Measurements from ENCODE around the gene STXBP3. TPM values are rescaled to one million over a fixed set of nuclear protein-coding genes. Genes with fewer than 3 reads are reported as not detected.

The STXBP3 gene
- total and polyA plus RNA-seq, 2 donors (not counting 3 experiments of a cell fraction or from before 2014, with no cell fraction given) = 9.4 to 44.1 TPM

- H3K27ac ChIP-seq (ENCODE audit: insufficient read depth, low read depth, low read length) = no peak overlapping the region
- H4K20me1 ChIP-seq (replicated peaks; ENCODE audit: control insufficient read depth, extremely low read depth, insufficient read depth, low read length) = no peaks in the 10 kb centered on the region
- H2AFZ ChIP-seq (ENCODE audit: low read depth, low read length) = no peak overlapping the region
- CTCF ChIA-PET = interaction anchor here (1.0 to 1.2 kb wide), 3 partner anchors 13 to 145 kb away, joined by 3 to 4 read pairs (median 4); no protein-coding TSS in a partner anchor
- no peaks in the 10 kb centered on the region for H3K9me1 ChIP-seq (replicated peaks; ENCODE audit: control insufficient read depth, extremely low read depth, insufficient read depth, low read length)
- DNase-seq (ENCODE audit: low read depth, low spot score) = no peak
- POLR2A ChIA-PET = no interaction called here
- no peaks in the 10 kb centered on the region for H3K9me3 ChIP-seq (replicated peaks; ENCODE audit: control insufficient read depth, insufficient read depth, low read length)
- FAIRE-seq = no peak
- dilution Hi-C loops (cut with MboI; ENCODE audit: extremely low pct_ligation_motif_present, low sequenced_read_pairs) = no loop called here
- H3K4me1 ChIP-seq (ENCODE audit: control insufficient read depth, extremely low read depth, insufficient read depth, low read length) = peaks cover 8% of the 10 kb centered on the region
- intact Hi-C loops (cut with micrococcal nuclease) = no loop called here
- no TSS peak for BruUV-seq (replicated peaks)
- peaks cover 21% of the 10 kb centered on the region for H3K79me2 ChIP-seq (ENCODE audit: control insufficient read depth, insufficient read depth, low read length)
- no peak overlapping the region for H3K4me2 ChIP-seq (ENCODE audit: insufficient read depth, low read length)
- H3K4me3 ChIP-seq (replicated peaks in 1 of 3; ENCODE audit: insufficient read depth in 1 of 3, low read depth in 1 of 3, low read length in 3 of 3) = no peak overlapping the region
- H3K27me3 ChIP-seq (ENCODE audit: control insufficient read depth in 2 of 2, insufficient read depth in 2 of 2, low read length in 2 of 2) = no peaks in the 10 kb centered on the region
- H3K9ac ChIP-seq (replicated peaks; ENCODE audit: extremely low read depth, insufficient read depth, low read length) = no peak overlapping the region
- H3K36me3 ChIP-seq (ENCODE audit: control insufficient read depth in 2 of 2, extremely low read depth in 1 of 2, insufficient read depth in 2 of 2, low read length in 2 of 2) = peaks cover 0 to 15% of the 10 kb centered on the region in 2 experiments
- TF ChIP-seq MYC (IDR thresholded peaks at IDR 0.05; ENCODE audit: low read depth, low read length) (no peak), EZH2 (IDR thresholded peaks at IDR 0.05; ENCODE audit: borderline replicate concordance, low read depth, low read length, severe bottlenecking) (no peak), POLR2AphosphoS5 (IDR thresholded peaks at IDR 0.05; ENCODE audit: insufficient read depth, low read depth, low read length) (no peak), FOS (IDR thresholded peaks at IDR 0.05; ENCODE audit: borderline replicate concordance, insufficient read depth, low read length) (no peak), CTCF (IDR thresholded peaks at IDR 0.05; ENCODE audit: extremely low read depth in 1 of 2, insufficient read depth in 1 of 2, low read depth in 1 of 2, low read length in 2 of 2) (no peak), JUN (IDR thresholded peaks at IDR 0.05; ENCODE audit: borderline replicate concordance, insufficient read depth, insufficient read length, low read depth) (no peak), POLR2A (IDR thresholded peaks at IDR 0.05; ENCODE audit: low read depth, low read length) (no peak), GATA2 (IDR thresholded peaks at IDR 0.05; ENCODE audit: insufficient read depth, insufficient read length, low read depth, low read length) (no peak)
- TF ChIP-seq, protein P1, sequence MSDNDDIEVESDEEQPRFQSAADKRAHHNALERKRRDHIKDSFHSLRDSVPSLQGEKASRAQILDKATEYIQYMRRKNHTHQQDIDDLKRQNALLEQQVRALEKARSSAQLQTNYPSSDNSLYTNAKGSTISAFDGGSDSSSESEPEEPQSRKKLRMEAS (IDR thresholded peaks at IDR 0.05; ENCODE audit: insufficient read depth, insufficient read length) = no peak
Observed at GRCh38 chr1:108753363-108753762, 6.9 kb downstream of the STXBP3 start.
